Measurements from ENCODE around the gene TAF6. TPM values are rescaled to one million over a fixed set of nuclear protein-coding genes. Genes with fewer than 3 reads are reported as not detected.

The TAF6 gene
- total and polyA plus RNA-seq, 9 of the 15 experiments (the other 6 are each of a cell fraction or from before 2014, with no cell fraction given), result 0.78 to 78.7 (median 21.3) TPM

DNA sequence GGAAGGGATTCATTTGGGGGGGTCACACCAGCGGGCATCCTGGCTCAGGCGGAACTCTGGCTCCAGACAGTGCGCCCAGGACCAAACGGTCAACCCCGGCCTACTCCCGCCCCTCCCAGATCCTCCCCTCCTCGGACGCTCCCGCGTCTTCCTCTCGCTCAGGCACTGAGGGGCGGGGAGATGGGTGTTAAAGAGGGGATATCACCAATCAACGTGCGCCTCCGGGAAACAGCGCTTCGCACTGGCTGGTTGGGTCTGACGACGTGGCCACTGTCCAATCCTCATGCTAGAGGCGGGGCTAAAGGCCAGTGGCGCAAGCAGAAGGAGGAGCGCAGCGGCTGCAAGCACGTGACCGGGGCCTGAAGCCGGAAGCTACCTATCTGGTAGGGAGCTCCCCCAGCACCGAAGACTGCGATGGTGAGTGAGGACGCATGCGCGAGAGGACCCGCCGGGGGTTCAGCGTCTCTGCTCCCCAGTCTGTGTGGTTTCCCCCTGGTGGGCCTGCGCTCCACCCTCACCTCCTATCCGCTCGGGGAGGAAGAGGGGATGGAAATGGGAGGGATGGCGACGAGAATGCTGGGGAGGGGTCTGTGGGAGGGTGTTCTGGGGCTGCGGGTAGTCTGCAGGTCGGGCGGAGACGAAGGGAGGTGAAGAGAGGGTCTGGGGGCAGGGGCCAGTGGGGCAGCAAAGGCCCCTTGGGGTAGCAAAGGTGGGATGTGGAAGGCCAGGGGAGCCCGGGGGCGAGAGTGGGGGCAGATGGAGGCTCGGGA is 29.6 kb upstream of the TAF6 start, which contains the start of gene LAMTOR4 (continued):
- TF ChIP-seq, protein P1, sequence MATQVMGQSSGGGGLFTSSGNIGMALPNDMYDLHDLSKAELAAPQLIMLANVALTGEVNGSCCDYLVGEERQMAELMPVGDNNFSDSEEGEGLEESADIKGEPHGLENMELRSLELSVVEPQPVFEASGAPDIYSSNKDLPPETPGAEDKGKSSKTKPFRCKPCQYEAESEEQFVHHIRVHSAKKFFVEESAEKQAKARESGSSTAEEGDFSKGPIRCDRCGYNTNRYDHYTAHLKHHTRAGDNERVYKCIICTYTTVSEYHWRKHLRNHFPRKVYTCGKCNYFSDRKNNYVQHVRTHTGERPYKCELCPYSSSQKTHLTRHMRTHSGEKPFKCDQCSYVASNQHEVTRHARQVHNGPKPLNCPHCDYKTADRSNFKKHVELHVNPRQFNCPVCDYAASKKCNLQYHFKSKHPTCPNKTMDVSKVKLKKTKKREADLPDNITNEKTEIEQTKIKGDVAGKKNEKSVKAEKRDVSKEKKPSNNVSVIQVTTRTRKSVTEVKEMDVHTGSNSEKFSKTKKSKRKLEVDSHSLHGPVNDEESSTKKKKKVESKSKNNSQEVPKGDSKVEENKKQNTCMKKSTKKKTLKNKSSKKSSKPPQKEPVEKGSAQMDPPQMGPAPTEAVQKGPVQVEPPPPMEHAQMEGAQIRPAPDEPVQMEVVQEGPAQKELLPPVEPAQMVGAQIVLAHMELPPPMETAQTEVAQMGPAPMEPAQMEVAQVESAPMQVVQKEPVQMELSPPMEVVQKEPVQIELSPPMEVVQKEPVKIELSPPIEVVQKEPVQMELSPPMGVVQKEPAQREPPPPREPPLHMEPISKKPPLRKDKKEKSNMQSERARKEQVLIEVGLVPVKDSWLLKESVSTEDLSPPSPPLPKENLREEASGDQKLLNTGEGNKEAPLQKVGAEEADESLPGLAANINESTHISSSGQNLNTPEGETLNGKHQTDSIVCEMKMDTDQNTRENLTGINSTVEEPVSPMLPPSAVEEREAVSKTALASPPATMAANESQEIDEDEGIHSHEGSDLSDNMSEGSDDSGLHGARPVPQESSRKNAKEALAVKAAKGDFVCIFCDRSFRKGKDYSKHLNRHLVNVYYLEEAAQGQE (IDR thresholded peaks at IDR 0.05; ENCODE audit: borderline replicate concordance), result peak; percentile 82
- TF ChIP-seq, protein P1 (CRISPR knock-in tag; IDR thresholded peaks at IDR 0.05; ENCODE audit: low read depth), result no peak
- TF ChIP-seq FUS (optimal IDR thresholded peaks at IDR 0.05; ENCODE audit: low read depth, low read length) (no peak), ZKSCAN3 (CRISPR knock-in tag; IDR thresholded peaks at IDR 0.05) (no peak), ZNF408 (CRISPR knock-in tag; IDR thresholded peaks at IDR 0.05; ENCODE audit: low read depth) (no peak), BHLHE40 (IDR thresholded peaks at IDR 0.05; ENCODE audit: low read length) (peak; percentile 99), CREBBP (IDR thresholded peaks at IDR 0.05; ENCODE audit: low read depth, low read length) (no peak), LARP7 (IDR thresholded peaks at IDR 0.05) (peak; percentile 52; the same call in 1 of the 2 replicates), KAT8 (IDR thresholded peaks at IDR 0.05; ENCODE audit: low read depth) (no peak), NFRKB (IDR thresholded peaks at IDR 0.05; ENCODE audit: low read depth) (0 out of 2 replicates have a peak, but pooled peaks have one; percentile 11), SPI1 (IDR thresholded peaks at IDR 0.05; ENCODE audit: borderline replicate concordance, low read depth, low read length) (peak; percentile 23; the same call in 1 of the 2 replicates), ZNF766 (CRISPR knock-in tag; conservative IDR thresholded peaks at IDR 0.05) (no peak), CBFA2T2 (conservative IDR thresholded peaks at IDR 0.05) (peak; percentile 82), PPARD (CRISPR knock-in tag; IDR thresholded peaks at IDR 0.05) (no peak), NR2C1 (IDR thresholded peaks at IDR 0.05) (no peak; the same call in 1 of the 2 replicates), NR2C1 (tag; IDR thresholded peaks at IDR 0.05) (no peak), SRF (CRISPR knock-in tag; IDR thresholded peaks at IDR 0.05) (peak in 1 of 2 experiments; percentile 83; a peak in 1 of 4 replicates), ATF1 (CRISPR knock-in tag; IDR thresholded peaks at IDR 0.05) (no peak), ATF1 (tag; IDR thresholded peaks at IDR 0.05) (peak; percentile 95)
- TF ChIP-seq, protein P2, sequence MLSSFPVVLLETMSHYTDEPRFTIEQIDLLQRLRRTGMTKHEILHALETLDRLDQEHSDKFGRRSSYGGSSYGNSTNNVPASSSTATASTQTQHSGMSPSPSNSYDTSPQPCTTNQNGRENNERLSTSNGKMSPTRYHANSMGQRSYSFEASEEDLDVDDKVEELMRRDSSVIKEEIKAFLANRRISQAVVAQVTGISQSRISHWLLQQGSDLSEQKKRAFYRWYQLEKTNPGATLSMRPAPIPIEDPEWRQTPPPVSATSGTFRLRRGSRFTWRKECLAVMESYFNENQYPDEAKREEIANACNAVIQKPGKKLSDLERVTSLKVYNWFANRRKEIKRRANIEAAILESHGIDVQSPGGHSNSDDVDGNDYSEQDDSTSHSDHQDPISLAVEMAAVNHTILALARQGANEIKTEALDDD (IDR thresholded peaks at IDR 0.05), result no peak
- TF ChIP-seq, protein P3, sequence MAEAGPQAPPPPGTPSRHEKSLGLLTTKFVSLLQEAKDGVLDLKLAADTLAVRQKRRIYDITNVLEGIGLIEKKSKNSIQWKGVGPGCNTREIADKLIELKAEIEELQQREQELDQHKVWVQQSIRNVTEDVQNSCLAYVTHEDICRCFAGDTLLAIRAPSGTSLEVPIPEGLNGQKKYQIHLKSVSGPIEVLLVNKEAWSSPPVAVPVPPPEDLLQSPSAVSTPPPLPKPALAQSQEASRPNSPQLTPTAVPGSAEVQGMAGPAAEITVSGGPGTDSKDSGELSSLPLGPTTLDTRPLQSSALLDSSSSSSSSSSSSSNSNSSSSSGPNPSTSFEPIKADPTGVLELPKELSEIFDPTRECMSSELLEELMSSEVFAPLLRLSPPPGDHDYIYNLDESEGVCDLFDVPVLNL (CRISPR knock-in tag; IDR thresholded peaks at IDR 0.05; ENCODE audit: low read depth), result 0 out of 2 replicates have a peak, but pooled peaks have one; percentile 39

All from K562 (cell line).